Thoracic aorta (tissue), 2 donors: Measurements from ENCODE around the gene PDE3B. TPM values are rescaled to one million over a fixed set of nuclear protein-coding genes. Genes with fewer than 3 reads are reported as not detected.
"Not testable (repeated sequence)": the region's sequence is repeated elsewhere in the genome, so short reads cannot be mapped to it uniquely, and the experiment has no call there.

ENCODE experiments used
- ATAC-seq: fragments of 150-250 bp; one replicate; pipeline ENCODE4 v1.8.0; 2017; ENCODE audit warnings: low read depth; ENCODE audit not compliant: insufficient number of reproducible peaks, low FRiP score
- DNase-seq: peaks from one replicate; pipeline ENCODE4 v3.0.0-alpha.2; 2020; ENCODE audit warnings: low spot score
- H3K27ac ChIP-seq, 2 donors: fragments of 200-600 bp; sonication (generic); 1 replicate in 1 of 2; 2 replicates in 1 of 2; pipeline ENCODE4 v1.5.1; 2016; ENCODE audit warnings: mild to moderate bottlenecking in 2 of 2, moderate library complexity in 2 of 2
- H3K27me3 ChIP-seq: fragments of 200-600 bp; sonication (generic); replicated peaks from 2 replicates; pipeline ENCODE4 v1.6.0; 2016; ENCODE audit warnings: mild to moderate bottlenecking; ENCODE audit not compliant: insufficient read depth
- H3K36me3 ChIP-seq: fragments of 200-600 bp; sonication (generic); one replicate; pipeline ENCODE4 v1.5.1; 2016
- H3K4me1 ChIP-seq, 2 donors: fragments of 200-600 bp; sonication (generic); 1 replicate in 1 of 2; 2 replicates in 1 of 2; pipeline versions ENCODE4 v1.5.1 to v1.6.0; 2016; ENCODE audit warnings: low read depth in 2 of 2, mild to moderate bottlenecking in 1 of 2; ENCODE audit not compliant: control insufficient read depth in 1 of 2
- H3K4me3 ChIP-seq: fragments of 200-600 bp; sonication (generic); 2 replicates; pipeline ENCODE4 v1.5.1; 2016; ENCODE audit warnings: mild to moderate bottlenecking
- H3K9me3 ChIP-seq: fragments of 200-600 bp; sonication (generic); 2 replicates; pipeline ENCODE4 v1.5.1; 2016
- CTCF ChIP-seq: fragments of 200-600 bp; sonication (generic); IDR thresholded peaks from one replicate; pipeline ENCODE4 v1.5.1; 2019; ENCODE audit warnings: antibody characterized with exemption
- total RNA-seq, 2 donors: library from RNA; depleted of rRNA; stranded (reverse); fragments of >200 nt; gene quantifications; one replicate each; pipeline versions ENCODE4 v1.1.0 to v1.2.3, GENCODE V29; 2016

Gene PDE3B
- total RNA-seq, 2 donors from 2014 or later, result 21.6 to 24.0 TPM

GRCh38 chr11:14875163-14875562, 231.6 kb downstream of the PDE3B start:
- H3K9me3 ChIP-seq, result no peaks in the 10 kb centered on the region
- ATAC-seq, result no peak
- no peak for TF ChIP-seq CTCF
- peaks cover 7% of the 10 kb centered on the region for H3K36me3 ChIP-seq
- no peak for DNase-seq
- H3K27me3 ChIP-seq, result no peaks in the 10 kb centered on the region
- peaks cover 7 to 11% of the 10 kb centered on the region in 2 donors for H3K4me1 ChIP-seq
- no peak overlapping the region for H3K27ac ChIP-seq
- H3K4me3 ChIP-seq, result no peak overlapping the region

- H3K27me3 ChIP-seq, result no peaks in the 10 kb centered on the region
- no peak for TF ChIP-seq CTCF
- peaks cover 0 to 12% of the 10 kb centered on the region in 2 donors for H3K4me1 ChIP-seq
- peaks cover 8% of the 10 kb centered on the region for H3K36me3 ChIP-seq
- H3K9me3 ChIP-seq, result no peaks in the 10 kb centered on the region
- no peak overlapping the region for H3K27ac ChIP-seq
- ATAC-seq, result no peak
- DNase-seq, result no peak
- H3K4me3 ChIP-seq, result no peak overlapping the region
Measured at GRCh38 chr11:14881576-14882193, 238.1 kb downstream of the PDE3B start.

GRCh38 chr11:14882196-14882595, 238.6 kb downstream of the PDE3B start:
- Histone ChIP-seq H3K9me3 (no peaks in the 10 kb centered on the region), H3K27me3 (no peaks in the 10 kb centered on the region), H3K4me1 (peaks cover 0 to 13% of the 10 kb centered on the region in 2 donors), H3K27ac (no peak overlapping the region), H3K36me3 (peaks cover 8% of the 10 kb centered on the region), H3K4me3 (no peak overlapping the region)
- no peak for ATAC-seq
- TF ChIP-seq CTCF, result no peak
- no peak for DNase-seq

- not testable (repeated sequence) for H3K27ac ChIP-seq, H3K9me3 ChIP-seq, ATAC-seq, H3K36me3 ChIP-seq, H3K4me3 ChIP-seq, H3K27me3 ChIP-seq, DNase-seq
- peaks cover 0 to 25% of the 10 kb centered on the region in 2 donors for H3K4me1 ChIP-seq
Measured at GRCh38 chr11:14883683-14884082, 240.1 kb downstream of the PDE3B start.

- ATAC-seq (no peak), DNase-seq (no peak)
- Histone ChIP-seq H3K27me3 (no peaks in the 10 kb centered on the region), H3K36me3 (peaks cover 3% of the 10 kb centered on the region), H3K9me3 (no peaks in the 10 kb centered on the region), H3K4me1 (peaks cover 6 to 36% of the 10 kb centered on the region in 2 donors), H3K4me3 (no peak overlapping the region), H3K27ac (no peak overlapping the region)
- TF ChIP-seq CTCF, result no peak
Measured at GRCh38 chr11:14884667-14885273, 241.2 kb downstream of the PDE3B start.
